GM19099 (cell line): Measurements from ENCODE around the gene FUT9.

Source experiments
- POLR2A ChIP-seq: IDR thresholded peaks from 3 replicates; pipeline ENCODE4 v1.6.1; 2011; ENCODE audit warnings: low read depth; ENCODE audit not compliant: insufficient read length; ENCODE audit errors: extremely low read depth

FUT9 gene

DNA sequence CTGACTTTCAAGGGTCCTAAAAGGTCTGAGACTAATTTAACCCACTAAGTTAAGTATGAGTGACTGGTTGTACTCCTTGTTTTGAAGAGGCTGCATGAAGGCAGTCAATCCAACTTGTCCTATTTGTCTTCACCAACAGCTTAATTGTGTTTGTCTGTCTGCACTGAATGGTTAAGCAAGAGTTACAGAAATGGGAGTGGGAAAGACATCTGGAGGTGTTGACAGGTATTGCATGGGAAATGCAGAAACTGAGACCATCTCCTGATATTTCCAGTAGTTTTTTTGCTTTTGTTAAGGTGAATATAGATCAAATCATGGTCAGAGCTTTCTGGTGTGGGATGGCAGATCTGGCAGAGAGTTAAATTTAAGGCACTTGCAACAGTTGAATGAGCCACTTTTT is 6.5 kb downstream of the FUT9 start:
- TF ChIP-seq POLR2A = no peak

DNA sequence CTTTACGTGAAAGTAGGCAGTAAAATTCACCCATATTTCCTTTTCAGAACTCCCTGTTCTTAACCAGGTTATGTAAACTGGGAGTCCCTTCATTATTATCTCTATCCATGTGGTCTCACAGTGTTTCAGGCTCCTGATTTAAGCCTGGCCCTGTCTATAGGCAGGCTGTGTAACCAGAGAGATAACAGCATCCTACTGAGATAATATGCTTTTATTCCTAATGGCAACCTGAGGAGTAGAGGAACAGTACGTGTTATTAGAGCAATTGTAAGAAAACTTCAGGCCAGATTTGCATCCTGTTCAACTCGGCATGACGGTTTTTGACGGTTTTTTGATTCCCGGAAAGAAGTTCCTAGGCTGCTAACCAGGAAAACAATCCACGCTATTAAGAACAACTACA is 16.9 kb downstream of the FUT9 start:
- no peak for TF ChIP-seq POLR2A

GRCh38 chr6:96051555-96051954 is 35.8 kb downstream of the FUT9 start:
- TF ChIP-seq POLR2A = no peak

DNA sequence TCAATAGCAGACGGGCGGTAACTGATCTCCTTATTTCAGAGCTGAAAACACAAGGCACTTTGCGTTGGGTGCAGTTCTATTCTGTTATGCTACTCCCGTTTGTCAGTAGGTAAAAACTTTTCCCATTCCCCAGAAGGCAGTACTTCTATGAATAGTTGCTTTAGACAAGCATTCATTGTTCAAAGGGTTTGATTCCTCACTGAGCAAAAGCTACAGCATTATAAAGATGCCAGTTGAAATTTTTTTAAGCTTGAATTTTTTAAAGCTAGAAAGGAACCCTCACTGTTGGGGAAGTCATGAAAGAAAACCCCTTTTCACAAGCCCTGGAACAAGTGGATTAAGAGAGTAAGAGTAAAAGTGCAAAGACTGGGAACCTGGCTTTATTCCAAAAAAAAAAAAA is 42.3 kb downstream of the FUT9 start:
- no peak for TF ChIP-seq POLR2A

- TF ChIP-seq POLR2A = no peak
Observed at GRCh38 chr6:96059586-96059985, 43.8 kb downstream of the FUT9 start.

GRCh38 chr6:96060249-96060648 is 44.5 kb downstream of the FUT9 start:
- TF ChIP-seq POLR2A = no peak

DNA sequence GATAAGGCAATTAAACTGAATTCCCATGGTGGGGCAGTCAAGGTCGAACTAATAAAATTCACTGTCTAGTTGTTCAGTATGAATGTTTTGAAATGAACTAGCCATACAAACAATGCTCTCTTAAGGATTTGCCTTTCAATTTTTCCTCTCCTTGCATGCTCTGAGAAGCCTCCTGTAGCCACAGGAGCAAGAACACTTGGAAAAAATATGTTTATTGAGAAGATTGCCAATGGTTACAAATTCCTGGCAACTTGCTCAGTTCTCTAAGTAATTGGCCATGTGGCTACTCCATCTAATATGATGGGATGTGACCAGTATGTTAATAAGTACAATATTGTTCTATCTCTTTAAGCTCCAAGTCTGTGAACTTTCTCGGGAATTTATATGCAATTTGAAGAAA is 49.4 kb downstream of the FUT9 start:
- TF ChIP-seq POLR2A = no peak

DNA sequence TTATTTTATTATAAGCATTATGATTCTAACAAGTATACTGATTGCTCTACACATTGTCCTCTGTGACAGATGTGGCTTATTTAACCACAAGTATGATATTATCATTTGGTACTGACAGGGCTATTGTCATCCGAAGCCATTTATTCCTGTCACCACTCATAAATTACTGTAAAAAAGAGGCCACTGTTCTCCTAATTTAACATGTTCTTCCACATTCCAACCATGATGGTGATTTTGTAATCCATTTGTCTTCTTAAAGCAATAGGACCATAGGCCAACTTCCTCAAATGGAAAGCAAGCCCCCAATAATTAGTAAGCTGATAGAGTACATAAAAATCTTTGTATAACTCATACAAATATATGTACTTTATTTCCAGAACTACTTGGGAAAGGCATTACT is 50.6 kb downstream of the FUT9 start:
- TF ChIP-seq POLR2A = no peak

- TF ChIP-seq POLR2A = no peak
Observed at GRCh38 chr6:96073555-96073954, 57.8 kb downstream of the FUT9 start.

- TF ChIP-seq POLR2A = no peak
Observed at GRCh38 chr6:96074006-96074405, 58.2 kb downstream of the FUT9 start.

- TF ChIP-seq POLR2A = no peak
Observed at GRCh38 chr6:96075826-96076225, 60.1 kb downstream of the FUT9 start.

GRCh38 chr6:96086745-96087144 is 71.0 kb downstream of the FUT9 start:
- TF ChIP-seq POLR2A = no peak

- TF ChIP-seq POLR2A = no peak
Observed at GRCh38 chr6:96089173-96089572, 73.4 kb downstream of the FUT9 start.

DNA sequence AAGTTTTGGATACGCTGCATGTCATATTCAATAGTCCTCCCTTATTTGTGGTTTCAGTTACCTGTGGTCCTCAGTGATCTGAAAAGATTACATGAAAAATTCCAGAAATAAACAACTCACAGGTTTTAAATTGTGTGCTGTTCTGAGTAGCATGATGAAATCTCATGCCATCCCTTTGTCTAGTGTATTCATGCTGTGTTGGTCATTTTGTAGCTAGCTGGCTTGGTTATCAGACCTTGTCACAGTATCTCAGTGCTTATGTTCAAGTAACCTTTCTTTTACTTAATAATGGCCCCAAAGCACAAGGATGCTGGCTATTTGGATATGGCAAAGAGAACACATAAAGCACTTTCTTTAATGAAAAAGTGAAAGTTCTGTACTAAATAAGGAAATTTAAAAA is 78.3 kb downstream of the FUT9 start:
- no peak for TF ChIP-seq POLR2A

GRCh38 chr6:96099069-96099468 is 83.3 kb downstream of the FUT9 start:
- no peak for TF ChIP-seq POLR2A

- no peak for TF ChIP-seq POLR2A
Observed at GRCh38 chr6:96101564-96101963, 85.8 kb downstream of the FUT9 start.

DNA sequence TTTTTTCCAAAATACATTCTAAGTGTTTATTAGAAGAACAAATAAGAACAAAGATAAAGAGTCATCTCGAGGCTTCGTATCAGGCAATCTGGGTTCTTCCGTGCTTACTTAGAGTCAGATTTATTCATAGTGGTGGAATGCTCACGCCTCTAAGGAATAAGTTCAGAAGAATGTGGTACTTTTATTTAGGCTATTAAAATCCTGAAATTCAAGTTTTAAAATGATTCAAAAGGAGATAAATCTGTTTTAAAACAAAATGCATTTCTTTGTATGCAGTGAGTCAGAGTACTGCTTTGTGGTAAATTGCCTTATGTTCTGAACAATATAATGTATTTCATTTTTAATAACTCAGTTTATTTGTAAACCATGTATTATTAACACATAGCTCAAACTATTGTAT is 89.1 kb downstream of the FUT9 start:
- no peak for TF ChIP-seq POLR2A

- no peak for TF ChIP-seq POLR2A
Observed at GRCh38 chr6:96110878-96111277, 95.1 kb downstream of the FUT9 start.
